Activated gamma-delta T cell (primary cell): Measurements from ENCODE around the gene DOK4.
"Not testable (repeated sequence)": the region's sequence is repeated elsewhere in the genome, so short reads cannot be mapped to it uniquely, and the experiment has no call there.

Source experiments
- DNase-seq: peaks from one replicate; lab custom pipeline; 2025; lab: John Stamatoyannopoulos, UW

Gene DOK4

GRCh38 chr16:57446531-57447185 is 39.6 kb downstream of the DOK4 start:
- DNase-seq, result no peak

GRCh38 chr16:57445510-57445909 is 40.8 kb downstream of the DOK4 start:
- DNase-seq, result no peak

- no peak for DNase-seq
Measured at GRCh38 chr16:57444711-57445110, 41.6 kb downstream of the DOK4 start.

- not testable (repeated sequence) for DNase-seq
Measured at GRCh38 chr16:57440551-57440950, 45.7 kb downstream of the DOK4 start.

- DNase-seq, result not testable (repeated sequence)
Measured at GRCh38 chr16:57439947-57440346, 46.3 kb downstream of the DOK4 start.

- DNase-seq, result no peak
Measured at GRCh38 chr16:57435838-57436237, 50.5 kb downstream of the DOK4 start.

- no peak for DNase-seq
Measured at GRCh38 chr16:57434003-57434402, 52.3 kb downstream of the DOK4 start.

GRCh38 chr16:57432989-57433388 is 53.3 kb downstream of the DOK4 start:
- no peak for DNase-seq

GRCh38 chr16:57432505-57432904 is 53.8 kb downstream of the DOK4 start:
- no peak for DNase-seq

- no peak for DNase-seq
Measured at GRCh38 chr16:57430955-57431354, 55.3 kb downstream of the DOK4 start.

GRCh38 chr16:57427824-57428223 is 58.5 kb downstream of the DOK4 start:
- DNase-seq, result no peak

- no peak for DNase-seq
Measured at GRCh38 chr16:57427307-57427706, 59.0 kb downstream of the DOK4 start.

- DNase-seq, result no peak
Measured at GRCh38 chr16:57426356-57426755, 59.9 kb downstream of the DOK4 start.

- DNase-seq, result no peak
Measured at GRCh38 chr16:57424583-57424982, 61.7 kb downstream of the DOK4 start.

- no peak for DNase-seq
Measured at GRCh38 chr16:57423152-57423551, 63.1 kb downstream of the DOK4 start.

- no peak for DNase-seq
Measured at GRCh38 chr16:57422026-57422944, 64.0 kb downstream of the DOK4 start.
